ENCODE measurements around the gene PLCB4. TPM values are rescaled to one million over a fixed set of nuclear protein-coding genes. Genes with fewer than 3 reads are reported as not detected.

The PLCB4 gene
- total RNA-seq, result 10 to 100 TPM; 30.7 to 61.8 (median 47.6) TPM

GRCh38 chr20:9068841-9069663 lies at the start of gene PLCB4:
PLCB4 (plus strand) TSS chr20:9069087; CDS start chr20:9307815, 238,728 bp downstream.
- TF ChIP-seq EP300 (IDR thresholded peaks at IDR 0.05) (no peak), POLR2AphosphoS5 (IDR thresholded peaks at IDR 0.05) (peak; percentile 19 to 46), POLR2A (IDR thresholded peaks at IDR 0.05; ENCODE audit: low read depth) (no peak)
- TF ChIP-seq, protein P1, sequence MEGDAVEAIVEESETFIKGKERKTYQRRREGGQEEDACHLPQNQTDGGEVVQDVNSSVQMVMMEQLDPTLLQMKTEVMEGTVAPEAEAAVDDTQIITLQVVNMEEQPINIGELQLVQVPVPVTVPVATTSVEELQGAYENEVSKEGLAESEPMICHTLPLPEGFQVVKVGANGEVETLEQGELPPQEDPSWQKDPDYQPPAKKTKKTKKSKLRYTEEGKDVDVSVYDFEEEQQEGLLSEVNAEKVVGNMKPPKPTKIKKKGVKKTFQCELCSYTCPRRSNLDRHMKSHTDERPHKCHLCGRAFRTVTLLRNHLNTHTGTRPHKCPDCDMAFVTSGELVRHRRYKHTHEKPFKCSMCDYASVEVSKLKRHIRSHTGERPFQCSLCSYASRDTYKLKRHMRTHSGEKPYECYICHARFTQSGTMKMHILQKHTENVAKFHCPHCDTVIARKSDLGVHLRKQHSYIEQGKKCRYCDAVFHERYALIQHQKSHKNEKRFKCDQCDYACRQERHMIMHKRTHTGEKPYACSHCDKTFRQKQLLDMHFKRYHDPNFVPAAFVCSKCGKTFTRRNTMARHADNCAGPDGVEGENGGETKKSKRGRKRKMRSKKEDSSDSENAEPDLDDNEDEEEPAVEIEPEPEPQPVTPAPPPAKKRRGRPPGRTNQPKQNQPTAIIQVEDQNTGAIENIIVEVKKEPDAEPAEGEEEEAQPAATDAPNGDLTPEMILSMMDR (IDR thresholded peaks at IDR 0.05), result no peak
- H3K27me3 ChIP-seq, result no peaks in the 10 kb centered on the region
- intact Hi-C loops (cut with DNase I), result loop anchor here (5.0 kb wide), 3 partner anchors 148 to 283 kb away; no protein-coding TSS in a partner anchor
- H3K27ac ChIP-seq (replicated peaks in 1 of 4), result peak within 1 kb of the TSS; percentile 86 to 92 (median 89)
- WGBS, result 0% methylated on average over 5 of the region's 75 CpGs
- peak within 1 kb of the TSS; percentile 82 to 93 (median 88) for H3K4me3 ChIP-seq
- no peak for DNase-seq (ENCODE audit: extremely low spot score)
- H3K9me3 ChIP-seq, result no peaks in the 10 kb centered on the region
- H3K36me3 ChIP-seq, result no peaks in the 10 kb centered on the region
- peaks cover 17 to 43% (median 42%) of the 10 kb centered on the region in 4 donors for H3K4me1 ChIP-seq

- no peak for DNase-seq (ENCODE audit: extremely low spot score)
- TF ChIP-seq POLR2A (IDR thresholded peaks at IDR 0.05; ENCODE audit: low read depth) (no peak), POLR2AphosphoS5 (IDR thresholded peaks at IDR 0.05) (no peak), EP300 (IDR thresholded peaks at IDR 0.05) (no peak)
- TF ChIP-seq, protein P1 (IDR thresholded peaks at IDR 0.05), result no peak
- H3K27ac ChIP-seq (replicated peaks in 1 of 4), result no peak overlapping the region
- H3K4me1 ChIP-seq, result peaks cover 0 to 11% (median 0%) of the 10 kb centered on the region in 4 donors
- H3K36me3 ChIP-seq, result no peaks in the 10 kb centered on the region
- intact Hi-C loops (cut with DNase I), result no loop called here
- H3K9me3 ChIP-seq, result no peaks in the 10 kb centered on the region
- H3K4me3 ChIP-seq, result no peak overlapping the region
- no peaks in the 10 kb centered on the region for H3K27me3 ChIP-seq
These were observed 49.1 kb upstream of the PLCB4 start for GRCh38 chr20:9019833-9020232.

GRCh38 chr20:9021216-9021615 lies 47.7 kb upstream of the PLCB4 start:
- no peak for DNase-seq (ENCODE audit: extremely low spot score)
- intact Hi-C loops (cut with DNase I), result no loop called here

DNA sequence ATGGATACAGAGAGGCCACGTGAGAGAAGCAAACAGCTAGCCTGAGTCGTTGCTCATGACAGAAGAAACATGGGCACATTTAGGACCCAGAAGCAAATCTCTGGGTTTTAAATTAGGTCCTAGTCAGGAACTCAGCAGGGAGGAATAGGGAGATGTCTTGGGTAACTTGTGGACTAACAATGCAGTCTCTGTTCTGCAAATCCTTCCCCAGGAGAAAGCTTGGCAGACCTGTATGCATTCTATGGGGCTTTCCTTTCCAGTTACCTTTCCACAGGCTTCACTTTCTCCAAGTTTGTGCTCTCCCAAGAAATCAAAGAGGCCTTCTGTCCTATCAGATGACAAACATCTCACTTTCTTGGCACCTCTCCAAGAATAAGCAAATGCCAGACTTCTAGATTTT lies 47.2 kb upstream of the PLCB4 start:
- WGBS, result 91% methylated on average over 2 of the region's 2 CpGs
- no peak overlapping the region for H3K4me3 ChIP-seq
- H3K36me3 ChIP-seq, result no peaks in the 10 kb centered on the region
- no peaks in the 10 kb centered on the region for H3K9me3 ChIP-seq
- intact Hi-C loops (cut with DNase I), result no loop called here
- H3K27me3 ChIP-seq, result no peaks in the 10 kb centered on the region
- DNase-seq (ENCODE audit: extremely low spot score), result no peak
- H3K4me1 ChIP-seq, result peaks cover 0 to 11% (median 0%) of the 10 kb centered on the region in 4 donors
- no peak overlapping the region for H3K27ac ChIP-seq (replicated peaks in 1 of 4)
- TF ChIP-seq, protein P1 (IDR thresholded peaks at IDR 0.05), result no peak
- TF ChIP-seq EP300 (IDR thresholded peaks at IDR 0.05), result no peak
- no peak for TF ChIP-seq POLR2AphosphoS5 (IDR thresholded peaks at IDR 0.05)
- no peak for TF ChIP-seq POLR2A (IDR thresholded peaks at IDR 0.05; ENCODE audit: low read depth)

More at GRCh38 chr20:9021216-9021615, 47.7 kb upstream of the PLCB4 start:
- 69% methylated on average over 3 of the region's 3 CpGs for WGBS
- TF ChIP-seq, protein P1 (IDR thresholded peaks at IDR 0.05), result no peak
- TF ChIP-seq EP300 (IDR thresholded peaks at IDR 0.05) (no peak), POLR2AphosphoS5 (IDR thresholded peaks at IDR 0.05) (no peak), POLR2A (IDR thresholded peaks at IDR 0.05; ENCODE audit: low read depth) (no peak)
- no peak overlapping the region for H3K4me3 ChIP-seq
- H3K36me3 ChIP-seq, result no peaks in the 10 kb centered on the region
- H3K9me3 ChIP-seq, result no peaks in the 10 kb centered on the region
- no peak overlapping the region for H3K27ac ChIP-seq (replicated peaks in 1 of 4)
- peaks cover 0 to 11% (median 0%) of the 10 kb centered on the region in 4 donors for H3K4me1 ChIP-seq
- H3K27me3 ChIP-seq, result no peaks in the 10 kb centered on the region
